ENCODE results near the gene SPHK2.

GRCh38 chr19:48578891-48579290 lies 40.4 kb upstream of the SPHK2 start:
- no peak for TF ChIP-seq ZBTB20 (tag by site-specific recombination; IDR thresholded peaks at IDR 0.05)
- no peak for TF ChIP-seq ZNF544 (tag by site-specific recombination; IDR thresholded peaks at IDR 0.05)
- TF ChIP-seq KLF9 (tag by site-specific recombination; IDR thresholded peaks at IDR 0.05; ENCODE audit: low read depth) = no peak
- no peak for TF ChIP-seq ZBTB49 (tag by site-specific recombination; IDR thresholded peaks at IDR 0.05; ENCODE audit: low read depth)
- TF ChIP-seq ZBTB21 (tag by site-specific recombination; IDR thresholded peaks at IDR 0.05) = no peak

All from HEK293 (cell line).